GM21390 (cell line): Measurements from ENCODE around the gene C14orf119.
"Not testable (repeated sequence)": the region's sequence is repeated elsewhere in the genome, so short reads cannot be mapped to it uniquely, and the experiment has no call there.

Experiments used
- ATAC-seq: cut with Tn5 transposase; IDR thresholded peaks from one replicate; pipeline ENCODE4 v1.9.1; 2021; ENCODE audit not compliant: unreplicated experiment

Gene C14orf119

DNA sequence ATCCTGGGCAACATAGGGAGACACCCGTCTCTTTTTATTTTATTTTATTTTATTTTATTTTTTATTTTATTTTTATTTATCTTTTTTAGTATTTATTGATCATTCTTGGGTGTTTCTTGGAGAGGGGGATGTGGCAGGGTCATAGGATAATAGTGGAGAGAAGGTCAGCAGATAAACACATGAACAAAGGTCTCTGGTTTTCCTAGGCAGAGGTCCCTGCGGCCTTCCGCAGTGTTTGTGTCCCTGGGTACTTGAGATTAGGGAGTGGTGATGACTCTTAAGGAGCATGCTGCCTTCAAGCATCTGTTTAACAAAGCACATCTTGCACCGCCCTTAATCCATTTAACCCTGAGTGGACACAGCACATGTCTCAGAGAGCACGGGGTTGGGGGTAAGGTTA, 12.3 kb downstream of the C14orf119 start:
- ATAC-seq = not testable (repeated sequence)

DNA sequence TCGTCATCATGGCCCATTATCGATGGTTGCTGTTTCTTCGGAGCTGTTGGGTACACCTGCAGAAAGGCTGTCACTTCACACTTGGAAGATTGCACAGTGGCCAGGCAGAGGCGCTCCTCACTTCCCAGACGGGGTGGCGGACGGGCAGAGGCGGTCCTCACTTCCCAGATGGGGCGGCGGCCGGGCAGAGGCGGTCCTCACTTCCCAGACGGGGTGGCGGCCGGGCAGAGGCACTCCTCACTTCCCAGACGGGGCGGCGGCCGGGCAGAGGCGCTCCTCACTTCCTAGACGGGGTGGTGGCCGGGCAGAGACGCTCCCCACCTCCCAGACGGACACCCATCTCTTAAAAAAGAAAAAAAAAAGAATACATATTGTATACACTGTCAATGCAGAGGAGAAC, 12.9 kb downstream of the C14orf119 start:
- not testable (repeated sequence) for ATAC-seq

DNA sequence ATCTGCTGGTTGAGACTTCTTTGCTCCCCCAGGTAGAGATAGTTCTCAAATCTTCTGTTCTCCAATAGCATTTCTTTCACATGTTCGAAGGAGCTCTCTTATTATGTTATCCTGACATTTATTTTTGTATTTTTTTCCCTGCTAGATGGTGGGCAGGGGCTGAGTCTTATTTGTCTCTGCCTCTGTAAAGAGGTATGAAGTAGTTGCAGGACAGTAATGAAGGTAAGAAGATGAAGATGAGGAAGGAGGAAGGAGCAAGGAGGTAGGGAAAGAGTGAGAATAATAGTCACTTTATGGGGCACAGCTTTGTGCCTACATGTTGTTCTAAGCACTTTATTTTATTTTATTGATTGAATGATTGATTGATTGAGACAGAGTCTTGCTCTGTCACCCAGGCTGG, 14.5 kb downstream of the C14orf119 start:
- no peak for ATAC-seq

DNA sequence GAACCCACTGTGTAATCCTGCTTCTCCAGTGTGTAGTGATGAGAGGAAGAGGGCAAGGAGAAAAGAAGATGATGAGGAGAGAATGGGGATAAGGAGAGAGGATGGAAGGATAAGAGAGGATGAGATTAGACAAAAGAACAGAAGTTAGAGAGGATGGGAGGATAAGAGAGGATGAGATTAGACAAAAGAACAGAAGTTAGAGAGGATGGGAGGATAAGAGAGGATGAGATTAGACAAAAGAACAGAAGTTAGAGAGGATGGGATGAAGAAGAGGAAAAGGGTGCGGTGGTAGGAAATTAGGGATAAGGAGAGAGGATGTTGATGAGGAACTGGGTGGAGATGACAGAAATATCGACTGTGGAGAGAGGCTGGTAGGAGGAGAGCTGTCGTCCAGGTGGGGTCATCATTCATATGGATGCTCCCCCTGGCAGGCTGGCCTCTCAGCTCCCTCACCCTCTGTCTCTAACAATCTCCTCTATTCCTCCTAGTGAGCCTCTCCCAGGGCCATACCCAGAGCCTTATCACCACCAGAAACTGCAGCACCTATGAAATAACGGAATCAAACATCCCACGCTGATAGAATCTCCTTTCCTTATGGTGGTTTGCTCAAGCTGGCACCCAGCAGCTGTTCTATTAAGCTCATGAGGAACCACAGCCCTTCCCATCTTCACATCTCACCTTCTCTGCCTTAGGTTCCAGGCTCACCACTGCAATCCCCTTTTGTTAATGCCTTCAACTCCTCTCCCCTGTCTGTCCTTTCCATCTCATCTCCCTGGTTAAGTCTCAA, 15.5 kb downstream of the C14orf119 start:
- ATAC-seq = no peak

DNA sequence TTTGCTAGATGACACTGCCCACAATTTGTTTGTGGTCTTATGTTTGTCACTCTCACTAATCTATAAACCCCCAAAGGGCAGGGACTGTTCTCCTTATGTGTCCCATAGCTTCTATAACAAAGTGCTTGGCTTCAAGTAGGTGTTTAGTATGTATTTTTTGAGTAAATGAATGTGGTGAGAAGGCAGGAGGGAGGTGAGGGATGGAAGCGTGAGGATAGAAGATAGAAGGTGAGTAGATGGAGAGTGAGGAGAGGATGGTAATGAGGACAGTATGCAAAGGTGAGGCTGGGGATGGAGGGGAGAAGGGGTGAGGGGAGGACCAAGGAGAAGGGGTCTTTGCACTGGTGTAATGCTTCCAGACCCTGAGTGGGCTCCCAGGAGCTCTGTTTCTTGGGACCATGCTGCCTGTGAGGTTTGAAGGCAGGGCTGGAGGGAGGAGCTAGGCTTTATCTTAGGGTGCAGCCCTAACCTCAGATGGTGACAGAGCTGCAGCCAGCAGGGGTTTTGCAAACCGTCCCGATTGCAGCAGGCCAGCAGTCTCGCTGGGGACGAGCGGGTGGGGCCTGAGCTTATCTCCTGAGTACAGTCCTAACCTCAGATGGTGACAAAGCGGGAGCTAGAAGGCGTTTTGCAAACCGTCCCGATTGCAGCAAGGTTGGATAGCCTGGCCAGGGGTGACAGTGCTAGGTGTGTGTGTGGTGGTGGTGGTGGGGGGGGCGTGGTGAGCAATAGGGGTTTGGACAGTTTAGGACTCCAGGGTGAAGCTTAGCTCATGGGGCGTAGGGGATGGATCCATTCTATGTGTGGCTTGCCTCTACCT, 17.3 kb downstream of the C14orf119 start:
- no peak for ATAC-seq

DNA sequence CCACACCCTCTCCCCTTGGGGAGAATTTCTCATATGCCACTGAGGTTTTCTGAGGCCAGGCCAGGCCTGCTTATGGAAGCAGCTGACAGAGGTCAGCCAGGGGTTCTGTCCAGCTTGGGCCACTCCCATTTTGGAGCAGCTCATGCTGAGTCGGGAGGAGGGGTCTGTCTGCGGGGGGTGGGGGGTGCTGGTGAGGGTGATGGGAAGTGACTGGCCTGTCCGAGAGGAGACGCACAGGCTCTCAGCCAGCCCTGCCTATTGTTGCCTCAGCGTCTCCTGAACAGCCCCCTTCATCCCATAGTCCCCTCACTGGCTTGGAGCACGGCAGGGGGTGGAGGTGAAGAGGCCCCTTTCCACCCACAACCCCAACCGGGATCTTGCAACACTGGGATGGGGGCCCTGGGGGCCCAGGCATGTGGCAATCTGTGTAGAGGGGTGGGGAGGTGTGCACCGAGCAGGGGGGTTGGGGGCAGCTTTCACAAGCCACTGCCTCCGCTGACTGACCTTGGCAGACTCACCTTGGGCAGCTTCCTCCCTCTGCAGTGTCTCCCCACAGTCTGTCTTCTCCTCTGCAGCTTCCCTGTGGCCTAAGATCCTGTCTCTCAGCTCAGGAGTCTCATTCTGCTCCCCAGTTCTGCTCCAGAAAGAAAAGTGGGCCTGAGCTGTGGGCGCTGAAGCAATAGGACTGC, 18.3 kb downstream of the C14orf119 start:
- no peak for ATAC-seq

DNA sequence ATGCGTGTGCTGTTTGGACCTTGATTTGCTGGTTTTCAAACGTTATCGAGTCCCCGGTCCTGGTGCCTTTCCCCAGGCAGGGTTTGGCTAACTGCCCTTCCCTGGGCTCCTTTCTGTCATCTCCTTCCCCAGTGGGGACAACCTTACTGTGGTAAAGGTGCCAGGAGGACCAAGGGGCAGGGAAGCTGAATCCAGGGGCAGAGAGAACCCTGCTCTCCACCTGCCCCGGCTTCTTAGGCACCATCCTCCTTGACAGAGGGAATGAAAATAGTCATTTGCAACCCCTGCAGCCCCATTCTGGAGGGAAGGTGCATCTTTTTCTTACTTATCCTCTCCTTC, 18.8 kb downstream of the C14orf119 start:
- no peak for ATAC-seq

DNA sequence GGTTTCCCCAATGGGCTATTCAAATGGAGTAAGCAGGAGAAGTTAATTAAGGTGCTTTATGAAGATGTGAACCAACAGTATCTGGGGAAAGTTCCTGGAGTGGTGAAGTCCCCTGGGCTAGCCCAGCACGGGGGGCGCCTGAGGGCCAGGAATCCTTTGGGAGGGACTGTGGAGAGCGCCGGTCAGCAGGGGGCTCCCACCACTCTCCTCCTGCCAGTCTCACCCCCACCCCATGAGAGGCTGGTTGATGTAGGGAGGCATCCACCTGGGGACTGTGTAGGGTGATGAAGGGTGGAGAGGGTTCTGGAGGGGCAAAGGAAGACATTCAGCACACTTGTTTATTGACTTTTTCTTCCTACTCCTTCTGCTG, 19.3 kb downstream of the C14orf119 start:
- ATAC-seq = no peak

DNA sequence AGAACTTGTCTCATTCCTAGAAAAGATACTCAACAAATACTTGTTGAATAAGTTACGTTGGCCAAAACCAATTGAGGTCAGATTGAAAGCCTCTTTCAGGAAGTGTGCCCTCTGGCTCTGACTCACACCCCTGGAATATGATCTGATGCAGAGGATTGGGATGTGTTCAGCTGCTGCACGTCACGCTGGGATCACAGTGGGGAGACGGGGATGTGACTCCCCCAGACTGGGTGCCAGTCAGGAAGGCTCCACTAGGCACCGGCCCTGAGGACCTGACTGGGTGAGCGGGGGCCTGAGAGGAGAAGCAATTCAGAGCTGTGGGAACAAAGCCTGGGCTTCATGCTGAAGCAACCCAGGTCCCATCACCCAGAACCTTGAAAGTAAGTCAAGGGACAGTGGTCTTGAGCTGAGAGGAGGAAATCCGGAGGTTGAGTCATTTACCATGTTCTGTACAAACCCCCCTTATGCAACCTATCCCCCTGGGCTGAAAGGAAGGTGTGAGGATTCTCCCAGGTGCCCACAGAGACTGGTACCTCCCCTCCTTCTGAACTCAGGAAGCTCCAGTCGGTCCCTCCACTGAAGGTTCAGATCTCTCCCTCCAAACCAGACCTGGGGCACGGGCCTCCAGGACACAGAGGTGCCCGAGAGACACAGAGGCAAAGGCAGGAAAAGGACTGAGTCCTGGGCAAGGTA, 19.9 kb downstream of the C14orf119 start:
- ATAC-seq = no peak

DNA sequence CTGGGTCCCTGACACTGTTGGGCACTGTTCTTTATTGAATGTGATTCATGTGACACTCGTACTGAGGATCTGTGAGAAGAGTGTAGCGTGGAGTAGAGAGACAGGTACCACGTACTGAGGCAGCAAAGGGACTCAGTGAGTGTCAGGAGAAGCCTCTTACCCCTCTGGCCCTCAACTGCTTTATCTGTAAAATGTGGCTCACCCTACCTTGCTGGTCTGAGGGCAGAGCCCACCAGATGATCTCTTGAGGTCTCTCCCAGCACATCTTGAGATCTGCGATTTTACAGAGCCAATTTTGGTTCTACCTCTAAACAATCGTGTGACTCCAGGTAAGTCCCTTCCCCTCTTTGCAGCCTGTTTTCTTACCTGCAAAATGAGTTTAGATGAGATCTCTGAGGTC, 20.6 kb downstream of the C14orf119 start:
- ATAC-seq = no peak

DNA sequence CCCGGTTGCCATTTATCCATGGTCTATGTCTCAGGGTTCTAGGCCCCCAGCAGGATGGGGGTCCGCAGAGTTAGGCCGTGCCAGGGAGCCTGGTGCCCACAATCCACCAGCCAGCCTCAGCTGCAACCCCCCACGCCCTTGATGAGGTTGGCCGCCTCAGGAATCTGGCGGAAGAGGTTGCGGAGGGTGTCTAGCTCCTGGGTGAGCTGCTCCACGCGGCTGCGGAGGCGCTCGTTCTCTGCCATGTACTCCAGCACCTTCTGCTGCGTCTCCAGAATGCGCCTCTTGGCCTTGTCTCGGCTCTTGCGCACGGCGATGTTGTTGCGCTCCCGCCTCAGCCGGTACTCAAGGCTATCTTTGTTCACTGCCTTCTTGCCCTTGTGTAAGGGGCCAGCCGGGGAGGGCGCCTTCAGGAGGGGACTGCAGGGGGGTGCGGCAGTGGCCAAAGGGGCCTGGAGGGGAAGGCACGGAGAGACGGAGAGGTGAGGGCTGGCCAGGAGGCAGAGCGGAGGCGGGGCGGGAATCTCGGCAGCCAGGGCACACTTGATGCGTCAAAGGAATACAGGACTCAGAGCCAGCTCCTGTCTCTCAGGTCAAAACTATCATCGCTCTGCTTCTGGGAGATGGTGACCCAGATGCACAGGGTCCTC, 22.2 kb downstream of the C14orf119 start:
- ATAC-seq = no peak

DNA sequence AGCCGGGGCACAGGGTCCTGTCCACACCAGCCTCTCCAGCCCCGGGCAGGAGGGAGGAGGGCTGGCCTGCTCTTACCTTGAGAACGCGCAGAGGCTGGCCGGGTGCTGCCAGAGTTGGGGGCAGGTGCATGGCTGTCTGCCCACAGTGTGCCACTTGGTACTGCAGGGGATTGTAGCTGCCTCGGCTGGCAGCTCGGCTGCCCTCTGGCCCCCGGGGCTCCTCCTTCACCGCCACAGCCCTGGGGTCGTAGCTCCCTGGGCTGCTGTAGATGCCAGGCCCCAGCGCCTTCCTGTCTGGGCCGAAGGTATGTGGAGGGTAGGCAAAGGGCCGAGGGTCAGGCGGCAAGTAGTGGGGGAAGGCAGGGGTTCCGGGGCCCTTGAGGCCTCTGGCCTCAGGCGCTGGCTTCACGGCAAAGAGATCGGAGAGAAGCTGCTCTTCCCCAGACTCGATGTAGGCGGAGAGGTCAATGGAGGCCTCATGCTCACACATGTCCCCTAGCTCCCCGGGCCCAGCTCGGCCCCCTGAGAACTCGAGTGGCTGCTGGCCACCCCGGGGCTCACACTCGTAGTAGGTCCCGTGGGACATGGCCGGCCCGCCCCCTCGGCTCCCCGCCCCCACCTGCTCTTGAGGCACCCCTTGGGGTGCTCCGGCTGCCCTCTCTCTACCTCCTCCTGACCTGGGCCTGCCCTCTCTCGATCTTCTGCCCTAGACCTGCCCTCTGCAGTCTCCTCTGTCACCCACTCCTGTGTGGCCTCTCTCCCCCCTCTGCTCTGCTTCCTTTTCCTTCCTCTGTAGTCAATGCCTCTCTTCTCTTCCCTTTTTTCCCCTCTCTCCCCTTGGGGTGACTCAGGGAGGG, 23.4 kb downstream of the C14orf119 start, which contains the start of gene CEBPE:
TSS of gene CEBPE (minus strand) at position 750 of the 857 bp plus-strand sequence. CDS start at position 586, 164 bp downstream.
- ATAC-seq = no peak

DNA sequence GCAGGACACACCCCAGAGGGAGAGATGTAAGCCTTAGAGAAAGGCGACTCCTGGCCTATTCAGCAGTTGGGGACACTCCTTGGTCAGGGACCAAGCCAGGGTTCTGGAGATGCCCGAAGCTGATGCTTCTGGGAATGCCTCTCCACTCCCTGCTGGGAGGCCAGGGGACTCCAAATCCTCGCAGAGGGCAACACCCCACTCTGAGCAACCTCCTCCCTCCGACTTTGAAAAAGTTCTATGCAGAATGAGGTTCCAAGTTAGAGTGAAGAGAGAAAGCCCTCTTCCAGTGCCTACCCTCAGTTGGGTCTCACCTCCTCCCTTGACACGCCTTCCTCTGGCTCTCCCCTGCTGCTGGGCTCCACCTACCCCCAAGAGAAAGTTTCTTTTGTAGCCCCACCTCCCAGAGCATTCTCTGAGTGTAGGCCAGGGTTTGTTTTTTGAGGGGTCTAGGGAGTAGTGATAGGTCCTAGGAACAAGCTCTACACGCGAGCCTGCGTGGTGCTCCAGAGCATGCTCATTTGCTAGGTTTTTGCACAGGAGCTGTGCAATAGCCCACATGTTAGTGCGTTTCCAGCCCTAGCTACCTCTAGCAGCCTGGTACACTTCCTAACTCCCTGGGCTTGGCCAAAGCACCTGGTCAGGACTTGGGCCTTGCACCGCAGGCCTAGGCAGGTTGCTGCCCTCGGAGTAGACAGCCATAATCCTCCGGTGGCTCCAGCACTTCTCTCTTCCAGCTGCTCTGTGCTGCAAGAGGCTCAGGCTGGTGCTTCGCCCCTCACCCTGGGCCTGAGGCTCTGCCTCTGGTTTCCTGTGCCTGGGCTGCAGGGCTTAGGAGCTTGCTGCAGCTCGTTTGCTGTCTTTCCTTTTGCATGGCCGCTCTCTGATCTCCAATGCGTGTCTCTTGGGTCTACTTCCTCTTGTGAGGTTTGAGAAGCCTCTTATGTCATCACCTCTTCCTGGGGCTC, 24.3 kb downstream of the C14orf119 start:
- no peak for ATAC-seq

DNA sequence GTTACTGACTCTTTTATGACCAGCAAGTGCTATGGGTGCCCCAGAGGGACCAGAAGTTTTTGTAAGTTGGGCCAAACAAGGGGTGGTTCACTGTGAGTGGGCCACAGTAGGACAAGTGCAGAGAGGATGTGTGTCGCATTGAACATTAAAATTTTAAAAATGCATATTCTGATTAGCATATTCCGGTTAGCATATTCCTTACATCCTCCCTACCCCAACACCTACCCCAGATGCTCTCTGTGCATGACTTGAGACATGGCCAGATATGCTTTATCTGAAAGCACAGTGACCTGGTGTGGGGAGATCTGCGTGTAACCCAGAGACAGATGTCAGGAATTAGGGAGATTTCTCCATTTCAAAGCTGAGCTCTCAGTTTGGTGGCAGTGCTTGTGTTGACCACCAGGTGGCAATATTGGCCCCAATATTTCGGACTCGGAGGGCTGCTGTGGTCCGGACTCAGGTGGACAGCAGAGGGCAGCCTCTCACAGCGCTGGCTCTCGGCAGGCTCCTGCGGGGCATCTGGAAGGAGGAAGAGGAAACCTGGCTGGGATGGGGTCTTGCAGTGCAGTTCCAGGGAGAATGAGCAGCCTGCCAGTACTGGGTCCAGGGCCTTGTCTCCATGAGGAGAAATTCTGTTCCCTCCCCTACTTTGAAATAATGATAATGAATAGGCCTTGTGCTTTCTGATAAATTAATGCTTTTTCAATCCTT, 25.4 kb downstream of the C14orf119 start:
- ATAC-seq = peak; percentile 69

DNA sequence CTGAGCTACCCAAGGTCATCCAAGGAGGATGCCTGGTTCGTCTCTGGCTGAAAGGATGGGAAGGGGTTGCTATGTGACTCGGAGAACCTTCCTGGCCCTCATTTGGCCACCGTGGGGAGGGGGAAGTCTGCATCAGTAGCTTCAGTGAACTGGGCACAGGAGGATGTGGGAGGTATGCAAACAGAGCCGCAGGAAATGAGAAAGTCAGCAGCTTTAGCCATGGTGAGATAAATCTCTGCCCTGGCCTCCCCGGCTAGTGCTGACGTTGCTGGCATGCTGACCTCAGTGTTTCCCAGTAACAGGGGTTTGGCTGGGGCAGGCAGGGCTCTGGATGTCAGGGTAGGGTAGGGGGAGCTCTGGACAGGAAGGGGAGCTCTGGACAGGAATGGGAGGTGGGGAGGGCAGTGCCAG, 26.1 kb downstream of the C14orf119 start:
- no peak for ATAC-seq

DNA sequence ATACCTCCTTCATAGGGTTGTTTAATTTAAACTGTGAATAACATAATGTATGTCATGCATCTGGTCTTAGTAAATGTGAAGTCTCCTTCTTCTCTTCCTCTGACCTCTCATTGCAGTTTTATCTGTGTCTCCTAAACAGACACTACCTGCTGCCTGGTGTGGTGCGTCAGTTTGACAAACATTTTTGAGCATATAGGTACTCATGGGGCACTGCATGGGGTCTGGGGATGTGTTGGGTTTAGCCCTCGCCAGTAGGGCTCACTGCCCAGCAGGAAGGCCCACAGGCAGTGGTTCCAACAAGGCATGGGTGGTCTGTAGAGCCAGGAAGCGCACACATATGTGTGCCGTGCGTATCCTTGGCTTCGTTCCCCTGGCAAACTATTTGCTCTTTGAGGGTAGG, 26.8 kb downstream of the C14orf119 start:
- no peak for ATAC-seq

DNA sequence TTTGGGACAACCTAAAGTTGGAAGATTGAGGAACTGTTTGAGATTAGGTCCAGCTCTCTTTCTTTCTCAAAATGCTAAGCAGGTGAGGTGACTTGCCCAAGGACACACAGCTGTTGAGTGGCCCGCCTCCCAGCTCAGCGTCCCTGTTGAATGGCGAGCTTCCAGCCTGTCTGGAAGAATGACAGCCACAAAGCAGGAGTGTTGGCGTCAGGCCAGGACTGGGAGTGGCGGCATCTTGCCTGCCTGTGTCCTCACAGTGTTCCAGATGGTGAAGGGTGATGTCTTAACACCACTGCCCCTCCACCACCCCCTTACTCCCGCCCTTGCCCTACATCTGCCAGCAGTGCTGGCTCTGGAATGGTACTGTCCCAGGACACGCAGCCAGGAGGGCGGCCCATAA, 28.1 kb downstream of the C14orf119 start:
- ATAC-seq = no peak
